ENCODE measurements around the gene DUSP14.
"Not testable (repeated sequence)": the region's sequence is repeated elsewhere in the genome, so short reads cannot be mapped to it uniquely, and the experiment has no call there.

DUSP14 gene

DNA sequence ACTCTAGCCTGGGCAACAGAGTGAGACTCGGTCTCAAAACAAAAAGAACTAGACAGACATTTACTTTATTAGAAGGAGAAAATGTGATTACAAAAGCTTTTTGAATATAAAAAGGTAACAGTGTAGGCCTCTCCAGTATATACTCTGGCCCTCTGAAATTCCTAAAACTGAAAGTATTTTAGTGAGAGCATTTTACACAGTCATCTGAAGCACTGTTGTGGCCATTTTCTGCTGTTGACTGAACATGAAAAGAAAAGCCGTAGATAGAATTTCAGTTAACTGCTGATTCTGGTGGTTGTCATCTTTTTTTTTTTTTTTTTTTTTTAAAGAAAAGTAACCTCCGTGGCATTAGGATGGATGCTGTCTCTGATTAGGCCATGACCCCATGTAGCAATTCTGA is 15.6 kb downstream of the DUSP14 start:
- Histone ChIP-seq H3K27me3 (ENCODE audit: control insufficient read depth, insufficient read depth, low read length) (no peaks in the 10 kb centered on the region), H3K36me3 (ENCODE audit: control insufficient read depth, insufficient read depth, low read length) (no peaks in the 10 kb centered on the region), H3K4me3 (ENCODE audit: low read depth, low read length) (no peak overlapping the region), H3K4me1 (ENCODE audit: control insufficient read depth, insufficient read depth, low read length) (peaks cover 5% of the 10 kb centered on the region), H3K9ac (ENCODE audit: low read depth, low read length) (no peak overlapping the region), H3K9me3 (ENCODE audit: control insufficient read depth, insufficient read depth, low read length) (no peaks in the 10 kb centered on the region)

DNA sequence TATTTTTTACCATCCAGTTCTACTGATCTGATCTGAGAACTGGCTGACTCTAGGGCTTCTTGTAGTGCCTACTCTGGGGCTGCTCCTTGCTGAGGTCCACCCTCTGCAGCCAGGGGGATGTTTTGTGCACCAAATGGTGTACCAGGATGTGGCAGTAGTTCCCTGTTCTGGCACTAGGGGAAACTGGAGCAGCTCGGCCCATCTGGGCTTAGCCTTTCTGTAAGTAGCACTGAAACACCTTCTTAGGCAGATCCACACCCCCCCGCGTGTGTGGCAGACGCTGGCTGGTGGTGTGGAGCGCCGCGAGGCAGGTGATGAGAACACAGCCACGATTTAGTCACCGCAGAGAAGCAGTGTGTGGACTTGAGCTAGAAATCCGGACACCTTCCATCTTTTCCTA is 17.0 kb downstream of the DUSP14 start:
- no peaks in the 10 kb centered on the region for H3K36me3 ChIP-seq (ENCODE audit: control insufficient read depth, insufficient read depth, low read length)
- H3K9ac ChIP-seq (ENCODE audit: low read depth, low read length): no peak overlapping the region
- H3K4me3 ChIP-seq (ENCODE audit: low read depth, low read length): no peak overlapping the region
- peaks cover 5% of the 10 kb centered on the region for H3K4me1 ChIP-seq (ENCODE audit: control insufficient read depth, insufficient read depth, low read length)
- H3K27me3 ChIP-seq (ENCODE audit: control insufficient read depth, insufficient read depth, low read length): no peaks in the 10 kb centered on the region
- no peaks in the 10 kb centered on the region for H3K9me3 ChIP-seq (ENCODE audit: control insufficient read depth, insufficient read depth, low read length)

DNA sequence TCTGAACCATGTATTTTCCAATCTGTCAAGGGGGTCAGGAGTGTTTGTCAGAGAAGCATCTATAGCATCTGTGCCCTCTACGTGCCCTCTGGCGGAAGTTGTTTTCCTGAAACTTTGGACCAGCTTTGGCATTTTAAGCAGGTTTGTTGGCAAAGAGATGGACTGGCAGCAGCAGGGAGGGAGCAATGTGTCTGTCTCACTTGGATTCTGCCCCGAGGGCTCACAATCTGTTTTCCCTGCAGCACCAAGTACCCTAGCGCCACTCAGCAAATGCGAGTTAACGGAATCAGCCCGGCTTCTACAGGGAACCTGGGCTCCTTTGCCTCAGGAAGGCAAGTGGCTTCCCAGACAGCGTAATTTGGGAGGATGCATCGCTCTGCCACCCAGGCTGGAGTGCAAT is 17.4 kb downstream of the DUSP14 start:
- H3K9me3 ChIP-seq (ENCODE audit: control insufficient read depth, insufficient read depth, low read length): no peaks in the 10 kb centered on the region
- H3K9ac ChIP-seq (ENCODE audit: low read depth, low read length): no peak overlapping the region
- H3K4me1 ChIP-seq (ENCODE audit: control insufficient read depth, insufficient read depth, low read length): peaks cover 5% of the 10 kb centered on the region
- H3K4me3 ChIP-seq (ENCODE audit: low read depth, low read length): no peak overlapping the region
- H3K27me3 ChIP-seq (ENCODE audit: control insufficient read depth, insufficient read depth, low read length): no peaks in the 10 kb centered on the region
- no peaks in the 10 kb centered on the region for H3K36me3 ChIP-seq (ENCODE audit: control insufficient read depth, insufficient read depth, low read length)

DNA sequence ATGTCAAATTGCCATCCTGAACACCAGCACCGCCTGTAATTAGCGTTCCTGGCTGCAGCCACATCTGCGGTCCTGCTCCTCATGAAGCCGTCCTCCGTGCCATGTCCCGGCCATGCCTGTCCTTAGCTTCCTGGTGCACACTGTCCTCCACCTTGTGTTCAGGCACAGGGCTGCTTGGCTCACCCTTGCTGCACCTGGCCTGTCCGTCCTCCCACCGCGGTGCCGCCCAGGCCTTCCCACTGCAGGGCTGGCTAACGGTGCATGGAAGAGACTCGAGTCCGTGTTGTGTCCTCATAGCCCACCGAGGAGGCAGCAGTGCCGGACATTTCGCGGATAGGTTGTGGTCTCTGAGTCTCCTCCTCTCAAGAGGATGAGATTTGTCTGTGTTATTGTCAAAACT is 20.4 kb downstream of the DUSP14 start:
- Histone ChIP-seq H3K36me3 (ENCODE audit: control insufficient read depth, insufficient read depth, low read length) (peaks cover 4% of the 10 kb centered on the region), H3K9ac (ENCODE audit: low read depth, low read length) (no peak overlapping the region), H3K9me3 (ENCODE audit: control insufficient read depth, insufficient read depth, low read length) (no peaks in the 10 kb centered on the region), H3K4me1 (ENCODE audit: control insufficient read depth, insufficient read depth, low read length) (peaks cover 5% of the 10 kb centered on the region), H3K27me3 (ENCODE audit: control insufficient read depth, insufficient read depth, low read length) (no peaks in the 10 kb centered on the region), H3K4me3 (ENCODE audit: low read depth, low read length) (no peak overlapping the region)

DNA sequence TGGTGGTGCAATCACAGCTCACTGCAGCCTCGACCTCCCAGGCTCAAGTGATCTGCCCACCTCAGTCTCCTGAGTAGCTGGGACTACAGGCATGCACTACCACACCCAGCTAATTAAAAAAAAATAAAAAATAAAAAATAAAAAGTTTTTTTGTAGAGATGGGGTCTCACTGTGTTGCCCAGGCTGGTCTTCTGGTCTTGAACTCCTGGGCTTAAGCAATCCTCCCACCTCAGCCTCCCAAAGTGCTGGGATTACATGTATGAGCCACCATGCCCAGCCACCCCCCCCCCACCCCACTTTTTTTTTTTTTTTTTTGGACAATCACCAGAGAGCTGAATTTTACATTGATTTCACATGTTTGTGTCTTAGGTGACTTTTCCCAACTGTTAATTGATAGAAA is 22.0 kb downstream of the DUSP14 start:
- H3K36me3 ChIP-seq (ENCODE audit: control insufficient read depth, insufficient read depth, low read length); H3K9ac ChIP-seq (ENCODE audit: low read depth, low read length); H3K9me3 ChIP-seq (ENCODE audit: control insufficient read depth, insufficient read depth, low read length); H3K27me3 ChIP-seq (ENCODE audit: control insufficient read depth, insufficient read depth, low read length); H3K4me1 ChIP-seq (ENCODE audit: control insufficient read depth, insufficient read depth, low read length); H3K4me3 ChIP-seq (ENCODE audit: low read depth, low read length): not testable (repeated sequence)

DNA sequence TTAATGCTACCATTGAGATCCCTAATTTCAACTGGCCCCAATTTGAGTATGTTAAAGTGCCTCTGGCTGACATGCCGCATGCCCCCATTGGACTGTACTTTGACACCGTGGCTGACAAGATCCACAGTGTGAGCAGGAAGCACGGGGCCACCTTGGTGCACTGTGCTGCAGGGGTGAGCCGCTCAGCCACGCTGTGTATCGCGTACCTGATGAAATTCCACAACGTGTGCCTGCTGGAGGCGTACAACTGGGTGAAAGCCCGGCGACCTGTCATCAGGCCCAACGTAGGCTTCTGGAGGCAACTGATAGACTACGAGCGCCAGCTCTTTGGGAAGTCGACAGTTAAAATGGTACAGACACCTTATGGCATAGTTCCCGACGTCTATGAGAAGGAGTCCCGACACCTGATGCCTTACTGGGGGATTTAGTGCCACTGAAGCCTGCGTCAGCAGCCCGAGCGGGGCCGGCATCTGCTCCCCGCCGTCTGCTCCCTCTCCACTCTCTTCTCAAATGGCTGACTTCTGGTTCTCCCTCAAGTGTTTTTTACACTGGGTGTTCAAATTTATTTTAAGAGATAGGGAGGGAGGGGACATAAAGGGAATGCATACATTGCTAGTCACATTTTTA is 22.9 kb downstream of the DUSP14 start:
- Histone ChIP-seq H3K27me3 (ENCODE audit: control insufficient read depth, insufficient read depth, low read length) (no peaks in the 10 kb centered on the region), H3K4me3 (ENCODE audit: low read depth, low read length) (no peak overlapping the region), H3K9me3 (ENCODE audit: control insufficient read depth, insufficient read depth, low read length) (no peaks in the 10 kb centered on the region), H3K4me1 (ENCODE audit: control insufficient read depth, insufficient read depth, low read length) (no peaks in the 10 kb centered on the region), H3K36me3 (ENCODE audit: control insufficient read depth, insufficient read depth, low read length) (peaks cover 7% of the 10 kb centered on the region), H3K9ac (ENCODE audit: low read depth, low read length) (no peak overlapping the region)

DNA sequence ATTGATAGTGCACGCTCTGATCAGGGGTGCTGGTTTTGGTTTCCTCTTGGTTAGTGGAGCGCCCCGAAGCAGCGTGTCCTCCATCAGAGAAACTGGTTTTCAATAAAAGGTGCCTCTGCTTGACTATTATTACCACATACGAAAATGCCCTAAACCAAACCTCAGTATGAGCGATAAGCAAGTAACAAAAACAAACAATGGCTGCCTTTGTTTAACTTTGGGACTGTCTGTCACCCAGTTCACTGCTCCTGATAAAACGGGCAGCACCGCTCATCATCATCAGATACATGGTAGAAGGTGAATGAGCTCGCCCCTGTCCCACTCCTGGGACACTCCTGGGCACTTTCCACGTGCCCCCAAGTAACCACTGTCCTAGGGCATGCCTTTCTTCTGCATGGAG is 24.0 kb downstream of the DUSP14 start:
- no peaks in the 10 kb centered on the region for H3K9me3 ChIP-seq (ENCODE audit: control insufficient read depth, insufficient read depth, low read length)
- no peak overlapping the region for H3K9ac ChIP-seq (ENCODE audit: low read depth, low read length)
- H3K36me3 ChIP-seq (ENCODE audit: control insufficient read depth, insufficient read depth, low read length): peaks cover 7% of the 10 kb centered on the region
- H3K4me3 ChIP-seq (ENCODE audit: low read depth, low read length): no peak overlapping the region
- no peaks in the 10 kb centered on the region for H3K4me1 ChIP-seq (ENCODE audit: control insufficient read depth, insufficient read depth, low read length)
- no peaks in the 10 kb centered on the region for H3K27me3 ChIP-seq (ENCODE audit: control insufficient read depth, insufficient read depth, low read length)

DNA sequence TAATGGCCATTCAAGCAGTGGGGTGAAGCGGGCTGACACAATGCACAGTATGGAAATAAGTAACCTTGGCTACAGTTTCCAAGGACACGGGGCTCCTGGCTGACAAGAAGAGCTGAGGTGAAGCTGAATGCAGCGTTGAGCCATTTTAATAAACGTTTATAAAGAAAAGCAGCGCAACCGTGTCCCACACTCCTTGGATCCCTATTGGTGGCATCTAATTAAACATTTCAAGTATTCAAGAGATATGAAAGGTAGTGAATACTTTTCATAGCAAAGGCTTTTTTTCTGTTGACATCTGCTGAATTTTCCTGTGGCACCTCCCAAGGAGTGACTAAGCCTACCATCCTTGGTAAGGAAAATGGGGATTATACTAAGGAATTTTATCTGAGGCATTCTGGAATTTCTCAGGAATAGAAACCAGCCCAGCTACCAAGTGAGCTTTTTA is 26.5 kb downstream of the DUSP14 start:
- no peak overlapping the region for H3K4me3 ChIP-seq (ENCODE audit: low read depth, low read length)
- no peaks in the 10 kb centered on the region for H3K4me1 ChIP-seq (ENCODE audit: control insufficient read depth, insufficient read depth, low read length)
- H3K9me3 ChIP-seq (ENCODE audit: control insufficient read depth, insufficient read depth, low read length): no peaks in the 10 kb centered on the region
- H3K9ac ChIP-seq (ENCODE audit: low read depth, low read length): no peak overlapping the region
- peaks cover 11% of the 10 kb centered on the region for H3K36me3 ChIP-seq (ENCODE audit: control insufficient read depth, insufficient read depth, low read length)
- H3K27me3 ChIP-seq (ENCODE audit: control insufficient read depth, insufficient read depth, low read length): no peaks in the 10 kb centered on the region

DNA sequence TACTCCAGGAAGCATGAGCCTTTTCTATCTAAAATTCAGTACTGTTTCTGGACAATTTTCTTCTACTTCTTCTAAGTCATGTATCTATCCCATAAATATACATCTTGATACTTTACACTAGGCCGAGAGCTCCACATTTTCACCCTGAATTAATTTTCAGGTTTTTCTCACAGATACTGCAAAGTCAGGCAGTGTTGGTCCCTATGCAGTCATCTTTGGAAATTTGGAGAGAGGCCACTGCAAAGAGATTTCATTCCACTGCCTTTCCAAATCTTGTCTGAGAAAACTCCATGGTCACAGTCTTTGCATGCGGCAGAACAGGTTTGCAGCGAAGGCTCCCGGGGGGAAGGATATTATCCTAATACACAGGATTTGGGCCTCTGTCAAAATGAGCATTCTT is 28.2 kb downstream of the DUSP14 start:
- Histone ChIP-seq H3K36me3 (ENCODE audit: control insufficient read depth, insufficient read depth, low read length) (peaks cover 11% of the 10 kb centered on the region), H3K4me1 (ENCODE audit: control insufficient read depth, insufficient read depth, low read length) (no peaks in the 10 kb centered on the region), H3K9me3 (ENCODE audit: control insufficient read depth, insufficient read depth, low read length) (no peaks in the 10 kb centered on the region), H3K4me3 (ENCODE audit: low read depth, low read length) (no peak overlapping the region), H3K27me3 (ENCODE audit: control insufficient read depth, insufficient read depth, low read length) (no peaks in the 10 kb centered on the region), H3K9ac (ENCODE audit: low read depth, low read length) (no peak overlapping the region)

DNA sequence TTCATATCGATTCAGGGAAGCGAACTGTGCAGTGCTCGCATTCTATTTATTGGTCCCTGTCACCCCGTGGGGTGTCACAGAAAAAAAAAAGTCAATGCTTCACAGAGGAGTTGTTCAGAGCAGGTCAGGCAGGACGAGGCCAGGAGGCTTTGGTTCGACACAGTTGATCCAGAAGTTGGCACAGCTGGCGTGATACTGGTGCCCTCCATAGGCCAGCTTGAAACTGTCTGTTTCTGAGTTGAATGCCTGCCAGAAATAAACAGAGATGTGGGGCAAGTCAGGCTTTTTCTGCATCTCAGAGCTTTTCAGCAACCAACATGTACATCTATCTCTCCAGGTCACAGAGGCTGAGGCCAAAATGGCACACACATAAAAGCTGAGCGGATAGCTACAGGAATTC is 29.1 kb downstream of the DUSP14 start:
- Histone ChIP-seq H3K27me3 (ENCODE audit: control insufficient read depth, insufficient read depth, low read length) (no peaks in the 10 kb centered on the region), H3K9ac (ENCODE audit: low read depth, low read length) (no peak overlapping the region), H3K36me3 (ENCODE audit: control insufficient read depth, insufficient read depth, low read length) (peaks cover 8% of the 10 kb centered on the region), H3K9me3 (ENCODE audit: control insufficient read depth, insufficient read depth, low read length) (no peaks in the 10 kb centered on the region), H3K4me3 (ENCODE audit: low read depth, low read length) (no peak overlapping the region), H3K4me1 (ENCODE audit: control insufficient read depth, insufficient read depth, low read length) (no peaks in the 10 kb centered on the region)

DNA sequence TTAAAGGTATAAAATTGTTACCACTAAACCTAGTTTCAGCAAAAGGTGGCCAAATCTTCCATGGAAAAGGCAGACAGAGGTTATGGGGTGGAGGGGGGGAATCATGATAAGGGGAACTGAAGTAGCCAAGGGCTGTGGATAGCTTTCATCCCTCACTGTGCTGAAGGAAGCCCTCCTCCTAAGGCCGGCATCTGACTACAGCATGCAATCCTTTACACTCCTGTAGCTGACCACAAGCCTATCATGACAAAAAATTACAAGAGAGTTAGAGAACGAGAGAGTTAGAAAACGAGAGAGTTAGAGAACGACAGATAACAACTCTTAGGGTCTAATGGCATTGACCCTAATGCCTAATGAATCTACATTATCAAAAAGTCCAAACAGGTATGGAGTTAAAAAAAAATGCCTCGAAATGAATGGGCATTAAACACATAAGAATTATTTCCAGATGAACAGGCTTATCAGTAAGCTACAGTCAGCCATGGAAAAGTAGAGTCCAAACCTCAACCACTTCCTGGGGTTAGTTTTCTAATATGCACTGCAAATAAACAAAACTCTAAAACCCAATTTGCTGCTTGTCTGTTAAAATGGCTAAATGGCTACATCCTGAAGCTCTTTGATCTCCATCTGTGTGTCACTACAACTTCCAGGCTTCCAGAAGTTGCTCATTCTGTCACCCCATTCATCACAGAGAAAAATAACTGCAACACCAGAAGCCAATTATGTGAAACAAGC is 29.7 kb downstream of the DUSP14 start:
- H3K9ac ChIP-seq (ENCODE audit: low read depth, low read length): no peak overlapping the region
- no peak overlapping the region for H3K4me3 ChIP-seq (ENCODE audit: low read depth, low read length)
- no peaks in the 10 kb centered on the region for H3K9me3 ChIP-seq (ENCODE audit: control insufficient read depth, insufficient read depth, low read length)
- peaks cover 8% of the 10 kb centered on the region for H3K36me3 ChIP-seq (ENCODE audit: control insufficient read depth, insufficient read depth, low read length)
- H3K27me3 ChIP-seq (ENCODE audit: control insufficient read depth, insufficient read depth, low read length): no peaks in the 10 kb centered on the region
- no peaks in the 10 kb centered on the region for H3K4me1 ChIP-seq (ENCODE audit: control insufficient read depth, insufficient read depth, low read length)

DNA sequence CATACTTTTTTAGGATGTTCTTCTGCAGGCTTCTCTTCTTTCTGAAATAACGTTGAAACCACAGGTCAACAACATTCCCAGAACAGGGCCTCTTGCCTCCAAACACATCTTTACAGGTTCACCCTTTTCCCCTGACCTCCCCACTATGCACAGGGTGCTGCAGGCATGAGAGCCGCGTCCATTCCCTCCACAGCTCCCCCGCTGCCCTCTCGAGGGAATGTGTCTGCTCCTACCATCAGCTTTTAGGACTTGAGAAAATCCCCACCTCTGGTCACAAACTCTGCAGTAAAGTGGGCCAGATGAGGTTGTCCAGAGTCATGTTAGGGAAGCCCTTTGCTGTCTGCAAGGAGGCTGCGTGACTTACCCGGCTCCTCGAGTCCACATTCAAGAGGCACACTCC is 30.5 kb downstream of the DUSP14 start:
- Histone ChIP-seq H3K4me3 (ENCODE audit: low read depth, low read length) (no peak overlapping the region), H3K27me3 (ENCODE audit: control insufficient read depth, insufficient read depth, low read length) (no peaks in the 10 kb centered on the region), H3K9me3 (ENCODE audit: control insufficient read depth, insufficient read depth, low read length) (no peaks in the 10 kb centered on the region), H3K4me1 (ENCODE audit: control insufficient read depth, insufficient read depth, low read length) (no peaks in the 10 kb centered on the region), H3K9ac (ENCODE audit: low read depth, low read length) (no peak overlapping the region), H3K36me3 (ENCODE audit: control insufficient read depth, insufficient read depth, low read length) (peaks cover 8% of the 10 kb centered on the region)
